ENCODE results near the gene SLC35E1.
A peak's percentile ranks its signal among the peaks of the same experiment; 100 is the strongest.

Gene SLC35E1

GRCh38 chr19:16577531-16577985, 5.3 kb upstream of the SLC35E1 start:
- Histone ChIP-seq H3K4me1 (ENCODE audit: control insufficient read depth, insufficient read depth, low read length) (0 out of 2 replicates have a peak, but pooled peaks cover 5% of the 10 kb centered on the region), H3K4me3 (ENCODE audit: low read depth, low read length) (no peak overlapping the region), H3K9ac (ENCODE audit: low read depth, low read length) (no peak overlapping the region), H3K27me3 (ENCODE audit: control insufficient read depth, insufficient read depth, low read length) (no peaks in the 10 kb centered on the region), H3K36me3 (ENCODE audit: control insufficient read depth, insufficient read depth, low read length) (peaks cover 38% of the 10 kb centered on the region), H3K9me3 (ENCODE audit: control insufficient read depth, insufficient read depth, low read length) (no peaks in the 10 kb centered on the region), H3K27ac (ENCODE audit: low read depth, low read length) (no peak overlapping the region)

- Histone ChIP-seq H3K4me1 (ENCODE audit: control insufficient read depth, insufficient read depth, low read length) (0 out of 2 replicates have a peak, but pooled peaks cover 5% of the 10 kb centered on the region), H3K4me3 (ENCODE audit: low read depth, low read length) (no peak overlapping the region), H3K27ac (ENCODE audit: low read depth, low read length) (no peak overlapping the region), H3K36me3 (ENCODE audit: control insufficient read depth, insufficient read depth, low read length) (peaks cover 38% of the 10 kb centered on the region), H3K27me3 (ENCODE audit: control insufficient read depth, insufficient read depth, low read length) (no peaks in the 10 kb centered on the region), H3K9me3 (ENCODE audit: control insufficient read depth, insufficient read depth, low read length) (no peaks in the 10 kb centered on the region), H3K9ac (ENCODE audit: low read depth, low read length) (no peak overlapping the region)
These were observed 4.7 kb upstream of the SLC35E1 start for GRCh38 chr19:16576690-16577530.

- peaks cover 8% of the 10 kb centered on the region; the same call in 1 of the 2 replicates for H3K4me1 ChIP-seq (ENCODE audit: control insufficient read depth, insufficient read depth, low read length)
- no peaks in the 10 kb centered on the region for H3K9me3 ChIP-seq (ENCODE audit: control insufficient read depth, insufficient read depth, low read length)
- no peak overlapping the region for H3K27ac ChIP-seq (ENCODE audit: low read depth, low read length)
- H3K27me3 ChIP-seq (ENCODE audit: control insufficient read depth, insufficient read depth, low read length), result no peaks in the 10 kb centered on the region
- H3K9ac ChIP-seq (ENCODE audit: low read depth, low read length), result no peak overlapping the region
- H3K36me3 ChIP-seq (ENCODE audit: control insufficient read depth, insufficient read depth, low read length), result peaks cover 38% of the 10 kb centered on the region
- H3K4me3 ChIP-seq (ENCODE audit: low read depth, low read length), result no peak overlapping the region
These were observed 3.9 kb upstream of the SLC35E1 start for GRCh38 chr19:16575861-16576689.

- peaks cover 8% of the 10 kb centered on the region; the same call in 1 of the 2 replicates for H3K4me1 ChIP-seq (ENCODE audit: control insufficient read depth, insufficient read depth, low read length)
- peaks cover 39% of the 10 kb centered on the region for H3K36me3 ChIP-seq (ENCODE audit: control insufficient read depth, insufficient read depth, low read length)
- H3K27me3 ChIP-seq (ENCODE audit: control insufficient read depth, insufficient read depth, low read length), result no peaks in the 10 kb centered on the region
- H3K9me3 ChIP-seq (ENCODE audit: control insufficient read depth, insufficient read depth, low read length), result no peaks in the 10 kb centered on the region
- H3K9ac ChIP-seq (ENCODE audit: low read depth, low read length), result no peak overlapping the region
- no peak overlapping the region for H3K4me3 ChIP-seq (ENCODE audit: low read depth, low read length)
- H3K27ac ChIP-seq (ENCODE audit: low read depth, low read length), result no peak overlapping the region
These were observed 3.1 kb upstream of the SLC35E1 start for GRCh38 chr19:16575282-16575681.

GRCh38 chr19:16573925-16574324, 1.7 kb upstream of the SLC35E1 start:
- Histone ChIP-seq H3K4me1 (ENCODE audit: control insufficient read depth, insufficient read depth, low read length) (peaks cover 8% of the 10 kb centered on the region; the same call in 1 of the 2 replicates), H3K27me3 (ENCODE audit: control insufficient read depth, insufficient read depth, low read length) (no peaks in the 10 kb centered on the region), H3K4me3 (ENCODE audit: low read depth, low read length) (peak overlapping the region; percentile 74; the same call in 1 of the 2 replicates), H3K27ac (ENCODE audit: low read depth, low read length) (no peak overlapping the region), H3K9ac (ENCODE audit: low read depth, low read length) (no peak overlapping the region), H3K9me3 (ENCODE audit: control insufficient read depth, insufficient read depth, low read length) (no peaks in the 10 kb centered on the region), H3K36me3 (ENCODE audit: control insufficient read depth, insufficient read depth, low read length) (peaks cover 49% of the 10 kb centered on the region)

GRCh38 chr19:16573296-16573695, 1.1 kb upstream of the SLC35E1 start:
- peaks cover 49% of the 10 kb centered on the region for H3K36me3 ChIP-seq (ENCODE audit: control insufficient read depth, insufficient read depth, low read length)

GRCh38 chr19:16571822-16572331, 338 bp downstream of the SLC35E1 start:
- Histone ChIP-seq H3K36me3 (ENCODE audit: control insufficient read depth, insufficient read depth, low read length) (peaks cover 48% of the 10 kb centered on the region), H3K4me1 (ENCODE audit: control insufficient read depth, insufficient read depth, low read length) (peaks cover 8% of the 10 kb centered on the region; the same call in 1 of the 2 replicates), H3K4me3 (ENCODE audit: low read depth, low read length) (peak overlapping the region; percentile 95), H3K27me3 (ENCODE audit: control insufficient read depth, insufficient read depth, low read length) (no peaks in the 10 kb centered on the region), H3K9ac (ENCODE audit: low read depth, low read length) (peak overlapping the region; percentile 90), H3K9me3 (ENCODE audit: control insufficient read depth, insufficient read depth, low read length) (no peaks in the 10 kb centered on the region), H3K27ac (ENCODE audit: low read depth, low read length) (peak overlapping the region; percentile 65)

More at GRCh38 chr19:16573296-16573695, 1.1 kb upstream of the SLC35E1 start:
- H3K4me3 ChIP-seq (ENCODE audit: low read depth, low read length), result peak overlapping the region; percentile 74
- no peaks in the 10 kb centered on the region for H3K27me3 ChIP-seq (ENCODE audit: control insufficient read depth, insufficient read depth, low read length)
- H3K4me1 ChIP-seq (ENCODE audit: control insufficient read depth, insufficient read depth, low read length), result peaks cover 8% of the 10 kb centered on the region; the same call in 1 of the 2 replicates
- H3K27ac ChIP-seq (ENCODE audit: low read depth, low read length), result no peak overlapping the region
- H3K9me3 ChIP-seq (ENCODE audit: control insufficient read depth, insufficient read depth, low read length), result no peaks in the 10 kb centered on the region
- peak overlapping the region; percentile 72; the same call in 1 of the 2 replicates for H3K9ac ChIP-seq (ENCODE audit: low read depth, low read length)

GRCh38 chr19:16571283-16571682, 932 bp downstream of the SLC35E1 start:
- H3K27me3 ChIP-seq (ENCODE audit: control insufficient read depth, insufficient read depth, low read length), result no peaks in the 10 kb centered on the region
- H3K4me1 ChIP-seq (ENCODE audit: control insufficient read depth, insufficient read depth, low read length), result peaks cover 8% of the 10 kb centered on the region; the same call in 1 of the 2 replicates
- no peaks in the 10 kb centered on the region for H3K9me3 ChIP-seq (ENCODE audit: control insufficient read depth, insufficient read depth, low read length)
- peaks cover 48% of the 10 kb centered on the region for H3K36me3 ChIP-seq (ENCODE audit: control insufficient read depth, insufficient read depth, low read length)
- H3K4me3 ChIP-seq (ENCODE audit: low read depth, low read length), result peak overlapping the region; percentile 95
- H3K27ac ChIP-seq (ENCODE audit: low read depth, low read length), result no peak overlapping the region
- peak overlapping the region; percentile 90; the same call in 1 of the 2 replicates for H3K9ac ChIP-seq (ENCODE audit: low read depth, low read length)

- no peaks in the 10 kb centered on the region for H3K27me3 ChIP-seq (ENCODE audit: control insufficient read depth, insufficient read depth, low read length)
- H3K27ac ChIP-seq (ENCODE audit: low read depth, low read length), result no peak overlapping the region
- H3K4me3 ChIP-seq (ENCODE audit: low read depth, low read length), result no peak overlapping the region
- H3K36me3 ChIP-seq (ENCODE audit: control insufficient read depth, insufficient read depth, low read length), result peaks cover 44% of the 10 kb centered on the region
- H3K9ac ChIP-seq (ENCODE audit: low read depth, low read length), result no peak overlapping the region
- H3K4me1 ChIP-seq (ENCODE audit: control insufficient read depth, insufficient read depth, low read length), result peaks cover 8% of the 10 kb centered on the region; the same call in 1 of the 2 replicates
- H3K9me3 ChIP-seq (ENCODE audit: control insufficient read depth, insufficient read depth, low read length), result no peaks in the 10 kb centered on the region
These were observed 2.5 kb downstream of the SLC35E1 start for GRCh38 chr19:16569609-16570320.

GRCh38 chr19:16566702-16567101, 5.5 kb downstream of the SLC35E1 start:
- Histone ChIP-seq H3K4me1 (ENCODE audit: control insufficient read depth, insufficient read depth, low read length) (peaks cover 3% of the 10 kb centered on the region; the same call in 1 of the 2 replicates), H3K27me3 (ENCODE audit: control insufficient read depth, insufficient read depth, low read length) (no peaks in the 10 kb centered on the region), H3K27ac (ENCODE audit: low read depth, low read length) (no peak overlapping the region), H3K36me3 (ENCODE audit: control insufficient read depth, insufficient read depth, low read length) (peaks cover 68% of the 10 kb centered on the region), H3K9me3 (ENCODE audit: control insufficient read depth, insufficient read depth, low read length) (no peaks in the 10 kb centered on the region), H3K4me3 (ENCODE audit: low read depth, low read length) (no peak overlapping the region), H3K9ac (ENCODE audit: low read depth, low read length) (no peak overlapping the region)
